CD4-positive, alpha-beta T cell treated with Interferon gamma for 1 hour (primary cell): ENCODE results near the gene GLYR1.

Experiments
- DNase-seq: peaks from one replicate; pipeline ENCODE4 v3.0.0-alpha.2; 2020

Gene GLYR1

GRCh38 chr16:4754865-4755264 is 92.2 kb downstream of the GLYR1 start:
- DNase-seq: no peak

- no peak for DNase-seq
These were observed 93.9 kb downstream of the GLYR1 start for GRCh38 chr16:4753227-4753626.
